ENCODE measurements around the gene EML1. TPM values are rescaled to one million over a fixed set of nuclear protein-coding genes. Genes with fewer than 3 reads are reported as not detected.

EML1 gene
- total and polyA plus RNA-seq, 2 experiments from 2014 or later, result 16.6 to 16.9 TPM

GRCh38 chr14:99950181-99950580 lies 157.0 kb downstream of the EML1 start:
- H3K27me3 ChIP-seq, result peaks cover 7% of the 10 kb centered on the region
- peak in 1 of 2 donors; percentile 41 for DNase-seq (ENCODE audit: low read depth in 1 of 2, low spot score in 1 of 2)
- no peaks in the 10 kb centered on the region for H3K4me1 ChIP-seq (ENCODE audit: low read depth)
- H3K4me3 ChIP-seq, result no peak overlapping the region
- H3K36me3 ChIP-seq, result no peaks in the 10 kb centered on the region
- no peaks in the 10 kb centered on the region for H3K9me3 ChIP-seq (ENCODE audit: low read depth)
- no peak for TF ChIP-seq CTCF (IDR thresholded peaks at IDR 0.05; ENCODE audit: low read depth, low read length)
- no peak overlapping the region for H3K27ac ChIP-seq

- Histone ChIP-seq H3K36me3 (no peaks in the 10 kb centered on the region), H3K9me3 (ENCODE audit: low read depth) (no peaks in the 10 kb centered on the region), H3K4me1 (ENCODE audit: low read depth) (no peaks in the 10 kb centered on the region), H3K27me3 (peaks cover 6% of the 10 kb centered on the region), H3K4me3 (no peak overlapping the region), H3K27ac (no peak overlapping the region)
- no peak for TF ChIP-seq CTCF (IDR thresholded peaks at IDR 0.05; ENCODE audit: low read depth, low read length)
- DNase-seq (ENCODE audit: low read depth in 1 of 2, low spot score in 1 of 2), result no peak
These were observed 157.9 kb downstream of the EML1 start for GRCh38 chr14:99951085-99951484.

- DNase-seq (ENCODE audit: low read depth in 1 of 2, low spot score in 1 of 2), result no peak
- H3K4me3 ChIP-seq, result no peak overlapping the region
- no peaks in the 10 kb centered on the region for H3K9me3 ChIP-seq (ENCODE audit: low read depth)
- no peak for TF ChIP-seq CTCF (IDR thresholded peaks at IDR 0.05; ENCODE audit: low read depth, low read length)
- no peaks in the 10 kb centered on the region for H3K27me3 ChIP-seq
- no peak overlapping the region for H3K27ac ChIP-seq
- no peaks in the 10 kb centered on the region for H3K4me1 ChIP-seq (ENCODE audit: low read depth)
- no peaks in the 10 kb centered on the region for H3K36me3 ChIP-seq
These were observed 158.8 kb downstream of the EML1 start for GRCh38 chr14:99952039-99952438.

- Histone ChIP-seq H3K27ac (no peak overlapping the region), H3K4me1 (ENCODE audit: low read depth) (no peaks in the 10 kb centered on the region), H3K4me3 (no peak overlapping the region), H3K9me3 (ENCODE audit: low read depth) (no peaks in the 10 kb centered on the region), H3K27me3 (no peaks in the 10 kb centered on the region), H3K36me3 (no peaks in the 10 kb centered on the region)
- DNase-seq (ENCODE audit: low read depth in 1 of 2, low spot score in 1 of 2), result no peak
- no peak for TF ChIP-seq CTCF (IDR thresholded peaks at IDR 0.05; ENCODE audit: low read depth, low read length)
These were observed 159.2 kb downstream of the EML1 start for GRCh38 chr14:99952453-99952852.

GRCh38 chr14:99955826-99956455 lies 162.7 kb downstream of the EML1 start:
- Histone ChIP-seq H3K27me3 (no peaks in the 10 kb centered on the region), H3K9me3 (ENCODE audit: low read depth) (no peaks in the 10 kb centered on the region), H3K4me1 (ENCODE audit: low read depth) (no peaks in the 10 kb centered on the region), H3K36me3 (no peaks in the 10 kb centered on the region), H3K4me3 (no peak overlapping the region), H3K27ac (no peak overlapping the region)
- no peak for TF ChIP-seq CTCF (IDR thresholded peaks at IDR 0.05; ENCODE audit: low read depth, low read length)
- DNase-seq (ENCODE audit: low read depth in 1 of 2, low spot score in 1 of 2), result no peak
